GM20431 (cell line): Measurements from ENCODE around the gene LRRC9.
"Not testable (repeated sequence)": the region's sequence is repeated elsewhere in the genome, so short reads cannot be mapped to it uniquely, and the experiment has no call there.

Experiments used
- in situ Hi-C: fragments of 300-500 bp; cut with MseI, MboI; formaldehyde crosslinking; loops from one replicate; pipeline ENCODE4 v1.15.0; 2020; ENCODE audit warnings: low sequenced_read_pairs; ENCODE audit not compliant: unreplicated experiment

Gene LRRC9

DNA sequence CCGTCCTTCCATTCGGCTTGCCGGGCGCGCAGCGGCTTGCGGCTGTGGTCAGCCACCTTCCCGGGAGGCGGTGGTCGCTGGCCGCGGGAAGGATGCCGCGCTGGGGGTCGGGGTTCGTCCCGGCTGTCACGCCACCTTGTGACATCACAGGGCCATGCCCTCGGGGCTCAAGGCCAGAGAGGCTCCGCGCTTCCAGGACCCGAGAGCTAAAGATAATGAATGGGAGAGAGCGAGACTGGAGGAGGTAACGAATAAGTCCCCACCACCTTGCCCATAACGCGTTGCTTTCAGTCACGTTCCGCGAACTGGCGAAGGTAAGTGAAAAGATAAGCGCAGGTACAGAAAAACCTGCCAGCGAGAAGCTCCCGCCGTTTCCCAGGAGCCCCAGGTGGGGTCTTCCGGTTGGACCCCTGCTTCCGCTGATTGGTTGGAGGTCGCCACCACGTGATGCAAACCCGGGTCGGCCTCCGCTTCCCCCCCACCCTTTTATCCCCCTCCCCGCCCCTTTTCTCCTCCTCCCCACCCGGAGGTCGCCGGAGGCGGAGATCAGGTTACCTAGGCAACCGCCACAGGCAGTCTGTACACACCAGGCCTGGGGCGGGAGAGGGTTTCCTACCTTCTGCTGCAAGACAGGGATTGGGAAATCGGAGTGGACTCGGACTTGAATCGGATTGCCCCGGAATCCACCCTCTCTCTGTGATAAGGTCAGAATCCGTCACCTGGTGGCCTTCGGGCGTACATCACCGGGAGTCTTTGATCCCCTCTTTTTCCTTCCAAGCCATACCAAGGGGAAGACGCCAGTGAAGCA, at the start of gene LRRC9:
LRRC9 (plus strand) TSS at position 575 of the 808 bp plus-strand sequence.
- in situ Hi-C loops: no loop called here

GRCh38 chr14:59870277-59871165, 49.4 kb upstream of the LRRC9 start, which contains the start of gene RTN1:
TSS of gene RTN1 (minus strand) at chr14:59870776. CDS start at chr14:59870630, 146 bp downstream.
- in situ Hi-C loops: no loop called here

- in situ Hi-C loops: no loop called here
Measured at GRCh38 chr14:59871166-59871495, 48.8 kb upstream of the LRRC9 start.

DNA sequence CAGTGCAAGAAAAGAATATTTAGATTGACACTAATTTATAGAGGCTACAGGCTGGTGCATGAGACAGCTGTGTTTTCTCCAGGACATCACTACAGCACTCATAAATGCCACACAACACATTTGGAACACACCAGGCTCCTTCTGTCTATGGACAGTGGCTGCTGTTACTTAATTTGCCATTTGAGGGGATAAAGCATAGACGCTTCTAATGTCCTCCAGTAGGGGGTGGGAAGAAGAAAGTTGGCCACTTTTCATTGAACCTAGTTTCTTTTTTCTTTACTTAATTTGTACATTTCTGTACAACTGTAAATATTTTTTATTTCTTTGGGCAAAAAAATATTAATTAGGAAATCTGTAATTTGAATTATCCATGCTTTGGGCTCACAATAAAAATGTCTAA, 37.0 kb upstream of the LRRC9 start:
- in situ Hi-C loops: no loop called here

DNA sequence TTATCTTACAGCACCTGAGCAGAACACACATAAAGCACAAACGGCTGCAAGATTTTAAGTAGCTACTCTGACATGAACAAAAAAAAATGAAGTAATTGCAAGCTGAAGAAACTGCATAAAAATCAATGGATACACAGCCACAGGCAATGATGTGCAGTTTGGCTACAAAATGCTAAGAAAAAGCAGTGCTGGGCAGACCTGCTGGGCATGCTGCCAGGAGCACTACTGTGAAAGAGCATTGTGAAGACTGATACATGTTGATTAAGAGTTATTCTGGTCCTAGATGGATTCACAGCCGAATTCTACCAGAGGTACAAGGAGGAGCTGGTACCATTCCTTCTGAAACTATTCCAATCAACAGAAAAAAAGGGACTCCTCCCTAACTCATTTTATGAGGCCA, 29.3 kb upstream of the LRRC9 start:
- in situ Hi-C loops: no loop called here

DNA sequence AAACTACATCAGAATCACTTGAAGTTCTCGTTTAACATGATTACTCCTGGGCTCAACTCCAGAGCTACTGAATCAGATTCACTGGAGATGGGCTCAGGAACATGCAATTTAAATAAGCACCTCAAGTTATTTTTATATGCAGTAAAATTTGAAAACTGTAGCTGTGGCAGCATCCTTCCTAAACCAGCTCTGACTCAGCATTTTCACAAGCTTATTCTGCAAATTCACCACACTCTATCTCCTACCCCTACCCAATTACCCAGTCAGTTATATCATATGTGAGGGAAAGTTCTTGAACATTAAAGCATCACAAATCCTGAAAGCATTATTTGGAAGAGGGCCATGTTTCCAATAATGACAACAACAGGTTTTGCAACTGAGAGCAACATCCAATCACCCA, 24.2 kb upstream of the LRRC9 start:
- in situ Hi-C loops: no loop called here

GRCh38 chr14:59897757-59898383, 22.1 kb upstream of the LRRC9 start:
- in situ Hi-C loops: no loop called here

- in situ Hi-C loops: no loop called here
Measured at GRCh38 chr14:59900556-59900955, 19.4 kb upstream of the LRRC9 start.

GRCh38 chr14:59904184-59904583, 15.8 kb upstream of the LRRC9 start:
- in situ Hi-C loops: no loop called here

DNA sequence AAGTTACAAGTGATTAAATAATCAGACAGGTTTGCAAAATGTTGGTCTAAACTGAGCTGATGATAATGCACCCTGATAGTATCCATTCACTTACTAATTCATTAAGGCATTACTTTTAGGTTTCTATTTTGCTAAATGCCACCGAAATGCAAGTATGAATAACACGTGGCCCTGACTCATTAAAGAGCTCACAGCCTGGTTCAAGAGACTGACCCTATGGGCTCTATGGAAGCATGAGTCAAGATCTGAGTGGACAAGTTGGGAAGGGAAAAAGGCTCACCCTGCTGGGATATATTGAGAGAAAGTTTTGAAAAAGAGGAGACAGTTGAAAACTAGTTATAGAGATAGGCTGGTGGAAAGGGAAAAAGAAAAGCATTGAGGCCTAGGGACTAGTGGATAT, 14.8 kb upstream of the LRRC9 start:
- in situ Hi-C loops: no loop called here

DNA sequence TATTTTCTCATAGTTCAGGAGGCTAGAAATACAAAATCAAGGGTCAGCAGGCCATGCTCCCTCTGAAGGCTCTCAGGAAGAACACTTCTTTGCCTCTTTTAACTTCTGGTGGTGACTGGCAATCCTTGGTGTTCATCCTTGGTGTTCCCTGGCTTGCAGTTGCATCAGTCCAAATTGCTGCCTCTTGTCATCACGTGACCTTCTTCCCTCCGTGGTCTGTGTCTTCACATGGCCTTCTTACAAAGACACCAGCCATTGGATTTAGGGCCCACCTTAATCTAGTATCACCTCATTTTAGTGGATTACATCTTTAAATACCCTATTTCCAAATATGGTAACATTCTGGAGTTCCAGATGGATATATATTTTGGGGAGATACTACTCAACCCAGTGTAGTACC, 7.5 kb upstream of the LRRC9 start:
- in situ Hi-C loops: no loop called here

DNA sequence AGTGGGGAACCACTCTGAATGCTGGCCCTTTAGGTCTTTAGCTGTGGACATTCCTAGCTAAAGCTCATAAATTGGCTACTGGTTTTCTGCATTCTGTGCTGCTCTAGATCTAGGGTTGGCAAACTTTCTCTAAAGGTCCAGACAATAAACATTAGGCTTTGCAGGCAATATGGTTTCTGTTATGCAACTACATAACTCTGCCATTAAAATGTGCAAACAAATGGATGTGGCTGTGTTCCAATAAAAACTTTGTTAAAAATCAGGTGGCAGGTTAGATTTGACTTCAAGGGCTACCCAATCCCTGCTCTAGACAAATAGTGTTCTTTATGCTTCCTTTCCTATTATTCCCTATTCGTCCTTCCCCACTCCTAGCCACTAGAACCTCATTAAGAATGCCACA, 6.8 kb upstream of the LRRC9 start:
- in situ Hi-C loops: no loop called here

DNA sequence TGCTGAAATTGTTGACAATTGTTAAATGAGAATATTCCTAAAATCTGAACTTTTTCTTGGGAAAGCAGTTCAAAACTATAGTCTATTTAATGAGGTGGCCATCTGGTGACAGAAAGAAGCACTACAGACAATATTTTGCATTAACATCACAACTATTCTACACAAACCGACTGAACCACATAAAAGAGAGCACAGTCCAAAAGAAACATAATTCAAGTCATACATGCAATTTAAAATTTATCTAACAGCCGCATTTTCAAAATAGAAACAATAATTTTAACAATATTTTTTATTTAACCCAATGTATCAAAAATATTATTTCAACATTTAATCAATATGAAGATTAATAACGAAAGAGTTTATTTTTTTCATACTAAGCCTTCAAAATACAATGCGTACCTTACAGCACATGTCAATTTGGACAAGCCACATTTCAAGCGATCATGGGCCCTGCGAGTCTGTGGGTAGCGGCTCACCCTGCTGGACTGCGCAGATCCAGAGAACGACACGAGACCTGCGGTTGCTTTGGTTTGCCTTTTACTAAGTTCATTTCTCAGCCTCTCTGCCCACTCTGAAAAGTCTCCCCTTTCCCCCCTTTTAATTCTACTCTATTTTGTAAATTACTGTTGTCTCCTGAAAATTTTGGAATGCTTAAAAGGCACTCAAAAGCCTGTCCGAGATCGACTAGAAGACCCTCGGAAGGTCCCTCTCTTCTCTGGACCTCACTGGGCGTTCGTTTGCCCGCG, 947 bp upstream of the LRRC9 start:
- in situ Hi-C loops: no loop called here

DNA sequence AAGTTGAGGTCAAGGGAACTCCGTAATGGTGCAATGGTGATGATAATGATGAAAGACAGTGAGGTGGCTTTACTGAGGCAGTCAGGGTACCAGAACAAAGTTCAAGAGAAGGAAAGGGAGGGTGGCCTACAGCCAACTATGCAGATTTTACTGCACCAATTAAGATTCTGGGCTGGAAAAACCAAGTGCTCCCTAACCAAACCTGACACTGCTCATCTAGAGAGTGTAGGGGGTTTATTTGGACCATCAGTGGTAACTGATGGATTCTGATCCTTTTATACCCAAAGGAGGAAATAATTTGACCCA, 387 bp downstream of the LRRC9 start:
- in situ Hi-C loops: no loop called here

GRCh38 chr14:59925797-59926196, 5.9 kb downstream of the LRRC9 start:
- in situ Hi-C loops: no loop called here

- in situ Hi-C loops: no loop called here
Measured at GRCh38 chr14:59926534-59926933, 6.6 kb downstream of the LRRC9 start.

GRCh38 chr14:59931237-59931636, 11.3 kb downstream of the LRRC9 start:
- in situ Hi-C loops: no loop called here

GRCh38 chr14:59936145-59936544, 16.2 kb downstream of the LRRC9 start:
- in situ Hi-C loops: no loop called here

DNA sequence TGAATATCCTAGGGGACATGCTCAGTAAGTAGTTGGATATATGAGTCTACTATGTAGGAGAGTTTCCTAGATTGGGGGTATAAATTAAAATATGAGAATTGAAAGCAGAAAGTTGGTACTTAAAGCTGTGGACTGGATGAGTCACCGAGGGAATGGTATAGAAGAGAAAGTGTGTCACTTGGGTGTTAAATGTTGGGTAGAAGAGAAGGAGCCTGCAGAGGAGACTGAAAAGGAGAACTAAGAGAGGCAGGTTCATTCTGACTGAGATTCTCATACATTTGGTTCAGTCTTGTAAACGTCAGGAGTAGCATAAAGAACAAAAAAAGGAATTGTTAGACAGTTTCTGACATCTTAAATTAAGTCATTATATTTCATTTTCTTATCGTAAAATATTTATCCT, 19.9 kb downstream of the LRRC9 start:
- in situ Hi-C loops: no loop called here

GRCh38 chr14:59942296-59942862, 22.4 kb downstream of the LRRC9 start:
- in situ Hi-C loops: not testable (repeated sequence)
